K562 (cell line): ENCODE data around the gene CBFA2T3. TPM values are rescaled to one million over a fixed set of nuclear protein-coding genes. Genes with fewer than 3 reads are reported as not detected.
A peak's percentile ranks its signal among the peaks of the same experiment; 100 is the strongest.

Experiments
- ATAC-seq: fragments of 200-7000 bp; cut with Tn5 transposase; 3 replicates; pipeline ENCODE4 v1.9.1; 2020; ENCODE audit warnings: moderate library complexity
- BruUV-seq: library from RNA; stranded (reverse); fragments of 400-500 nt; replicated peaks from 2 replicates; lab custom pipeline; 2021; lab: Mats Ljungman, UMichigan
- CTCF ChIA-PET: fragments of 300-600 bp; formaldehyde crosslinking; extraction: SDS; loops from one replicate; lab custom pipeline; 2021; ENCODE audit warnings: low intra/inter-chr PET ratio; lab: Yijun Ruan, JAX
- POLR2A ChIA-PET: fragments of 300-600, 350-650 bp; sonication (Branson Sonifier 250); formaldehyde crosslinking; extraction: SDS; loops from one replicate; lab custom pipeline; 2021; ENCODE audit warnings: antibody characterized with exemption, inconsistent platforms; lab: Yijun Ruan, JAX
- DNase-seq, 4 experiments: peaks; one replicate each; pipeline versions ENCODE4 v3.0.0 to v3.0.0-alpha.2; 2011 to 2018; ENCODE audit warnings: low spot score in 3 of 4, mixed read lengths in 3 of 4; ENCODE audit errors: extremely low read depth in 1 of 4
- FAIRE-seq: peaks from 2 replicates; lab custom pipeline; 2011; peaks lifted over from hg19 to GRCh38; lab: Jason Lieb, UNC
- H2AFZ ChIP-seq: 2 replicates; pipeline ENCODE4 v1.6.0; 2011; ENCODE audit warnings: low read depth, low read length, control low read depth, inconsistent platforms
- H3K27ac ChIP-seq: fragments of 200-600 bp; 3 replicates; pipeline ENCODE4 v1.8.0; 2011; ENCODE audit warnings: low read depth, mild to moderate bottlenecking, control low read depth, inconsistent platforms, low read length, moderate library complexity, mixed read lengths; ENCODE audit errors: extremely low read depth
- H3K27me3 ChIP-seq, 2 experiments: fragments of 300-600 bp in 1 of 2; 2 replicates in 1 of 2; 3 replicates in 1 of 2; pipeline versions ENCODE4 v1.6.0 to v1.8.0; 2011; ENCODE audit warnings: inconsistent platforms in 2 of 2, low read length in 2 of 2, mild to moderate bottlenecking in 1 of 2, mixed read lengths in 1 of 2, moderate library complexity in 1 of 2; ENCODE audit not compliant: control insufficient read depth in 2 of 2, insufficient read depth in 2 of 2
- H3K36me3 ChIP-seq: fragments of 300-600 bp; 3 replicates; pipeline ENCODE4 v1.8.0; 2011; ENCODE audit warnings: mild to moderate bottlenecking, low read length, inconsistent platforms; ENCODE audit not compliant: control insufficient read depth, insufficient read depth
- H3K4me1 ChIP-seq, 2 experiments: fragments of 200-600 bp in 1 of 2; replicated peaks in 1 of 2; 2 replicates in 1 of 2; 3 replicates in 1 of 2; pipeline versions ENCODE4 v1.5.1 to v1.8.0; 2011; ENCODE audit warnings: inconsistent platforms in 2 of 2, low read length in 2 of 2, mild to moderate bottlenecking in 1 of 2, mixed read lengths in 1 of 2, moderate library complexity in 1 of 2; ENCODE audit not compliant: control insufficient read depth in 2 of 2, insufficient read depth in 2 of 2
- H3K4me2 ChIP-seq: 2 replicates; pipeline ENCODE4 v1.6.1; 2011; ENCODE audit warnings: low read length, control low read depth, inconsistent platforms, mixed read lengths; ENCODE audit not compliant: insufficient read depth
- H3K4me3 ChIP-seq: fragments of 200-600 bp; sonication (generic), shearing (Covaris generic); 2 replicates; pipeline ENCODE4 v1.5.1; 2016; ENCODE audit warnings: control low read depth, inconsistent platforms
- H3K79me2 ChIP-seq: fragments of 200-600 bp; 3 replicates; pipeline ENCODE4 v1.8.0; 2011; ENCODE audit warnings: low read length, inconsistent platforms; ENCODE audit not compliant: control insufficient read depth, insufficient read depth
- H3K9ac ChIP-seq, 2 experiments: 2 replicates each; pipeline versions ENCODE4 v1.6.0 to v1.6.1; 2011; ENCODE audit warnings: low read depth in 2 of 2, low read length in 2 of 2, control low read depth in 1 of 2, inconsistent platforms in 1 of 2, mild to moderate bottlenecking in 1 of 2, mixed read lengths in 1 of 2; ENCODE audit not compliant: insufficient read depth in 1 of 2
- H3K9me1 ChIP-seq: one replicate; pipeline ENCODE4 v1.6.0; 2011; ENCODE audit warnings: inconsistent platforms, mild to moderate bottlenecking, low read length, moderate library complexity; ENCODE audit not compliant: control insufficient read depth, insufficient read depth
- H3K9me3 ChIP-seq: replicated peaks from 2 replicates; pipeline ENCODE4 v1.5.1; 2011; ENCODE audit warnings: low read depth, low read length, inconsistent platforms; ENCODE audit not compliant: control insufficient read depth, insufficient read depth
- H4K20me1 ChIP-seq: replicated peaks from 2 replicates; pipeline ENCODE4 v1.6.1; 2011; ENCODE audit warnings: low read length, inconsistent platforms, mixed read lengths; ENCODE audit not compliant: control insufficient read depth, insufficient read depth
- ARID1B ChIP-seq: fragments of 450-650 bp; IDR thresholded peaks from 2 replicates; pipeline ENCODE4 v1.6.1; 2016; ENCODE audit warnings: antibody characterized with exemption, mild to moderate bottlenecking, inconsistent platforms
- EWSR1 ChIP-seq: fragments of 450-650 bp; IDR thresholded peaks from 2 replicates; pipeline ENCODE4 v1.6.1; 2018; ENCODE audit warnings: borderline replicate concordance, mild to moderate bottlenecking, low read depth, moderate library complexity; ENCODE audit not compliant: partially characterized antibody
- FOXP1 ChIP-seq: sonication (generic); formaldehyde crosslinking; IDR thresholded peaks from 2 replicates; pipeline ENCODE4 v1.8.0; 2022; ENCODE audit warnings: mild to moderate bottlenecking, missing genetic modification reagents
- MXI1 ChIP-seq: IDR thresholded peaks from 2 replicates; pipeline ENCODE4 v1.6.1; 2011; ENCODE audit warnings: low read depth, mild to moderate bottlenecking, improper control_type of control experiment, low read length
- RB1 ChIP-seq: fragments of 450-650 bp; IDR thresholded peaks from 2 replicates; pipeline ENCODE4 v1.6.1; 2017; ENCODE audit warnings: low read depth, mild to moderate bottlenecking
- WGBS: fragments of 100-300 bp; shearing (Covaris generic); methylation state at CpG from one replicate; pipeline ENCODE4 v1.1.6; 2016; ENCODE audit warnings: low coverage, mixed read lengths; ENCODE audit not compliant: insufficient coverage; ENCODE audit errors: missing lambda C conversion rate; 5-methylcytosine and 5-hydroxymethylcytosine counted together
- in situ Hi-C: fragments of 300-500 bp; cut with MboI; formaldehyde crosslinking; loops from 4 replicates; pipeline ENCODE4 v1.15.0; 2018; ENCODE audit warnings: inconsistent platforms, mixed read lengths
- intact Hi-C: fragments of 100-400 bp; cut with micrococcal nuclease; formaldehyde crosslinking; loops from 2 replicates; pipeline ENCODE4 v1.14.2; 2022
- polyA plus RNA-seq, 8 experiments: library from polyadenylated mRNA; depleted of rRNA in 4 of 8; stranded (reverse) in 5 of 8; unstranded in 3 of 8; fragments of >200 nt; fragmentation: Nextera tagmentation in 2 of 8; fragmentation: Illumina TruSeq in 1 of 8; extraction: Ambion mirVana in 2 of 8; extraction: Trizol in 1 of 8; gene quantifications; 2 replicates each; pipeline versions ENCODE4 v1.2.1 to v1.2.3, GENCODE V29; 2011 to 2014; ENCODE audit warnings: inconsistent platforms in 1 of 8, missing spikeins in 1 of 8
- total RNA-seq, 7 experiments: library from RNA; depleted of rRNA in 6 of 7; stranded (reverse); fragments of >200 nt in 6 of 7; fragmentation: Illumina TruSeq in 2 of 7; extraction: Trizol in 2 of 7; gene quantifications; 2 replicates each; pipeline versions ENCODE4 v1.2.1 to v1.2.3, GENCODE V29; 2011 to 2021; ENCODE audit warnings: low replicate concordance in 1 of 7
- TF ChIP-seq, protein P1 (sequence below): IDR thresholded peaks from 2 replicates; pipeline ENCODE4 v1.6.1; 2011; ENCODE audit warnings: borderline replicate concordance, low read depth, mild to moderate bottlenecking, moderate library complexity, low read length; ENCODE audit not compliant: insufficient read depth, poor library complexity, severe bottlenecking
- TF ChIP-seq, protein P2 (sequence below), 3 experiments: IDR thresholded peaks in 2 of 3; conservative IDR thresholded peaks in 1 of 3; 2 replicates each; pipeline ENCODE4 v1.5.1; 2011 to 2012; ENCODE audit warnings: low read length in 3 of 3, mild to moderate bottlenecking in 3 of 3, control low read depth in 2 of 3, improper control_type of control experiment in 1 of 3, inconsistent platforms in 1 of 3, low read depth in 1 of 3, mixed read lengths in 1 of 3, moderate library complexity in 1 of 3; ENCODE audit not compliant: insufficient read depth in 2 of 3
- TF ChIP-seq, protein P3 (sequence below): sonication (generic); formaldehyde crosslinking; IDR thresholded peaks from 2 replicates; pipeline ENCODE4 v1.8.1; 2023; ENCODE audit warnings: mild to moderate bottlenecking, missing genetic modification reagents
- TF ChIP-seq, protein P4 (sequence below): fragments of 250-450 bp; sonication (Bioruptor Pico); IDR thresholded peaks from 2 replicates; pipeline ENCODE4 v1.5.0; 2021; ENCODE audit warnings: mild to moderate bottlenecking, moderate library complexity
- TF ChIP-seq, protein P5 (sequence below): fragments of 450-650 bp; conservative IDR thresholded peaks from 2 replicates; pipeline ENCODE4 v1.6.1; 2016; ENCODE audit warnings: missing genetic modification characterization, low read depth, mild to moderate bottlenecking, control low read depth, missing compliant biosample characterization

Gene CBFA2T3
- total and polyA plus RNA-seq, 9 of the 15 experiments (the other 6 are each of a cell fraction or from before 2014, with no cell fraction given) = 2.3 to 145 (median 6.7) TPM

DNA sequence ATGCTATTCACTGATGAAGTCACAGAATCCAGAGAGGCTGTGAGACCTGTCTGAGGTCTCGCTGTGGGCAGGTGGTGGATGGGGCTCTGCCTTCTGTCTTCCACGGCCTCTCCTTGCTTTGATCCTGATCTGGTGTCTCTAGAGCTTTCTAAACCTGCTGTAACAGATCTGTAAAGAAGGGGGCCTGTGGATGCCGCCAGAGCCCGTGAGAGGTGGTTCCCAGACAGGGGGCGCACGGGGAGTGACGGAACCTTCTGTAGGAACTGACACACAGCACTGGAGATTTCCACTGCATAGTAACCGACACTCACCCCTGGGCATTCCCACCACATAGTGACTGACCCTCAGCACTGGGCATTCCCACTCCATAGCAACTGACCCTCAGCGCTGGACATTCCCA is 16.0 kb downstream of the CBFA2T3 start:
- H3K36me3 ChIP-seq = peaks cover 95% of the 10 kb centered on the region
- DNase-seq = no peak
- no peak overlapping the region for H3K27ac ChIP-seq
- CTCF ChIA-PET = no interaction called here
- intact Hi-C loops = no loop called here
- H3K79me2 ChIP-seq = peaks cover 98% of the 10 kb centered on the region
- H2AFZ ChIP-seq = no peak overlapping the region
- no peak for ATAC-seq
- no peak overlapping the region for H3K4me2 ChIP-seq
- TSS peak; percentile 23 for BruUV-seq
- peaks cover 6% of the 10 kb centered on the region for H3K9me1 ChIP-seq
- TF ChIP-seq, protein P1, sequence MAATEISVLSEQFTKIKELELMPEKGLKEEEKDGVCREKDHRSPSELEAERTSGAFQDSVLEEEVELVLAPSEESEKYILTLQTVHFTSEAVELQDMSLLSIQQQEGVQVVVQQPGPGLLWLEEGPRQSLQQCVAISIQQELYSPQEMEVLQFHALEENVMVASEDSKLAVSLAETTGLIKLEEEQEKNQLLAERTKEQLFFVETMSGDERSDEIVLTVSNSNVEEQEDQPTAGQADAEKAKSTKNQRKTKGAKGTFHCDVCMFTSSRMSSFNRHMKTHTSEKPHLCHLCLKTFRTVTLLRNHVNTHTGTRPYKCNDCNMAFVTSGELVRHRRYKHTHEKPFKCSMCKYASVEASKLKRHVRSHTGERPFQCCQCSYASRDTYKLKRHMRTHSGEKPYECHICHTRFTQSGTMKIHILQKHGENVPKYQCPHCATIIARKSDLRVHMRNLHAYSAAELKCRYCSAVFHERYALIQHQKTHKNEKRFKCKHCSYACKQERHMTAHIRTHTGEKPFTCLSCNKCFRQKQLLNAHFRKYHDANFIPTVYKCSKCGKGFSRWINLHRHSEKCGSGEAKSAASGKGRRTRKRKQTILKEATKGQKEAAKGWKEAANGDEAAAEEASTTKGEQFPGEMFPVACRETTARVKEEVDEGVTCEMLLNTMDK = peak; percentile 1
- TF ChIP-seq EWSR1 (no peak), MXI1 (no peak), RB1 (no peak), FOXP1 (CRISPR knock-in tag) (no peak), ARID1B (no peak)
- TF ChIP-seq, protein P2, sequence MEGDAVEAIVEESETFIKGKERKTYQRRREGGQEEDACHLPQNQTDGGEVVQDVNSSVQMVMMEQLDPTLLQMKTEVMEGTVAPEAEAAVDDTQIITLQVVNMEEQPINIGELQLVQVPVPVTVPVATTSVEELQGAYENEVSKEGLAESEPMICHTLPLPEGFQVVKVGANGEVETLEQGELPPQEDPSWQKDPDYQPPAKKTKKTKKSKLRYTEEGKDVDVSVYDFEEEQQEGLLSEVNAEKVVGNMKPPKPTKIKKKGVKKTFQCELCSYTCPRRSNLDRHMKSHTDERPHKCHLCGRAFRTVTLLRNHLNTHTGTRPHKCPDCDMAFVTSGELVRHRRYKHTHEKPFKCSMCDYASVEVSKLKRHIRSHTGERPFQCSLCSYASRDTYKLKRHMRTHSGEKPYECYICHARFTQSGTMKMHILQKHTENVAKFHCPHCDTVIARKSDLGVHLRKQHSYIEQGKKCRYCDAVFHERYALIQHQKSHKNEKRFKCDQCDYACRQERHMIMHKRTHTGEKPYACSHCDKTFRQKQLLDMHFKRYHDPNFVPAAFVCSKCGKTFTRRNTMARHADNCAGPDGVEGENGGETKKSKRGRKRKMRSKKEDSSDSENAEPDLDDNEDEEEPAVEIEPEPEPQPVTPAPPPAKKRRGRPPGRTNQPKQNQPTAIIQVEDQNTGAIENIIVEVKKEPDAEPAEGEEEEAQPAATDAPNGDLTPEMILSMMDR (IDR thresholded peaks at IDR 0.05 in 2 of 3, conservative IDR thresholded peaks at IDR 0.05 in 1 of 3; ENCODE audit: insufficient read depth in 2 of 3, low read depth in 1 of 3, low read length in 3 of 3) = 0 out of 6 replicates have a peak, but pooled peaks of 1 of the 3 experiments have one; percentile 18
- TF ChIP-seq, protein P3, sequence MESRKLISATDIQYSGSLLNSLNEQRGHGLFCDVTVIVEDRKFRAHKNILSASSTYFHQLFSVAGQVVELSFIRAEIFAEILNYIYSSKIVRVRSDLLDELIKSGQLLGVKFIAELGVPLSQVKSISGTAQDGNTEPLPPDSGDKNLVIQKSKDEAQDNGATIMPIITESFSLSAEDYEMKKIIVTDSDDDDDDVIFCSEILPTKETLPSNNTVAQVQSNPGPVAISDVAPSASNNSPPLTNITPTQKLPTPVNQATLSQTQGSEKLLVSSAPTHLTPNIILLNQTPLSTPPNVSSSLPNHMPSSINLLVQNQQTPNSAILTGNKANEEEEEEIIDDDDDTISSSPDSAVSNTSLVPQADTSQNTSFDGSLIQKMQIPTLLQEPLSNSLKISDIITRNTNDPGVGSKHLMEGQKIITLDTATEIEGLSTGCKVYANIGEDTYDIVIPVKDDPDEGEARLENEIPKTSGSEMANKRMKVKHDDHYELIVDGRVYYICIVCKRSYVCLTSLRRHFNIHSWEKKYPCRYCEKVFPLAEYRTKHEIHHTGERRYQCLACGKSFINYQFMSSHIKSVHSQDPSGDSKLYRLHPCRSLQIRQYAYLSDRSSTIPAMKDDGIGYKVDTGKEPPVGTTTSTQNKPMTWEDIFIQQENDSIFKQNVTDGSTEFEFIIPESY (CRISPR knock-in tag) = peak; percentile 97
- TF ChIP-seq, protein P4, sequence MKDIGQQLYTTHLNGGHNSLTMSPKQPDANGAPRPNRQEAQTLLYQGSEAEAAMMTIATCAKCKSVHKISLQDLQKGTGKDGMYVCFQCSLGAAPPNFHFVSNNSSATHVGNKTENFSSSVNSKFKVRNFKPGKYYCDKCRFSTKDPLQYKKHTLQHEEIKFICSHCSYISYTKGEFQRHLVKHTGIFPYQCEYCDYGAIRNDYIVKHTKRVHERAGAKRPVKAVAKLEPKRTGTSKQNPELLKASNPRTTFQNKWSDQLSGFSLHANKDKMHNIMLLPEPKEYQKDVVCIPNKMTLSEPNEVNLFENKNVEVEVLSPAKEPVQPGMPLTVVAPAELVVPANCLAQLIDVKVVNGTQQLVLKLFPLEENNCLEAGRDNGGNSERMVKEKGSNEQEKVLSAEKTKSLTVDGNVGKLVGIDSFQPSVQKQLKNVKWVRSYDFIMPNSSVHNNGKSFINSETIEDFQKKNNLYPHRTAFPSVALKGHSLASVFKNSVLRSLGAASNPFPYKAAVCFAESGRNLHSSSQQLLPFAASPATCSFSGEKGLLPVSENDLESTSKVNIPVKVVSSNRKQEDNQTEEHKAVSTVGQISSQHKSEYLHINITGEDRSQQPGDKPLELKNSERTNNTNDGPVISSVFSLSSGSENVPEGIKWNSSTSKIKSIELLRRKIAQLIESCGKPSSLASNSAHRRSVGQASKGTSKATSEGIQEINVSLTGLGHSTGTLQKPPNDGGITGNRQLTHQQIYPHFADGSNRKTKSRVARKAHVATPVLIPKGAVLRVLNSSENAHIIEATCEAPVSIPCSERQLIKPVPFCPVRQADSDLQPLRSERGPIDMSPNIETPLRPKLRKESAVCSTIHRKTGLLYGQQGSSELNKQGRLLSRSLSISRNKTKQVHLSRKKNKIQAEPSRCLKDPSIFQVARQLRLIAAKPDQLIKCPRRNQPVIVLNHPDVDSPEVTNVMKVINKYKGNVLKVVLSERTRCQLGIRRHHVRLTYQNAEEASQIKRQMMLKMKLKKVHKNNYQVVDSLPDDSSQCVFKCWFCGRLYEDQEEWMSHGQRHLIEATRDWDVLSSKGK (CRISPR knock-in tag) = no peak
- TF ChIP-seq, protein P5, sequence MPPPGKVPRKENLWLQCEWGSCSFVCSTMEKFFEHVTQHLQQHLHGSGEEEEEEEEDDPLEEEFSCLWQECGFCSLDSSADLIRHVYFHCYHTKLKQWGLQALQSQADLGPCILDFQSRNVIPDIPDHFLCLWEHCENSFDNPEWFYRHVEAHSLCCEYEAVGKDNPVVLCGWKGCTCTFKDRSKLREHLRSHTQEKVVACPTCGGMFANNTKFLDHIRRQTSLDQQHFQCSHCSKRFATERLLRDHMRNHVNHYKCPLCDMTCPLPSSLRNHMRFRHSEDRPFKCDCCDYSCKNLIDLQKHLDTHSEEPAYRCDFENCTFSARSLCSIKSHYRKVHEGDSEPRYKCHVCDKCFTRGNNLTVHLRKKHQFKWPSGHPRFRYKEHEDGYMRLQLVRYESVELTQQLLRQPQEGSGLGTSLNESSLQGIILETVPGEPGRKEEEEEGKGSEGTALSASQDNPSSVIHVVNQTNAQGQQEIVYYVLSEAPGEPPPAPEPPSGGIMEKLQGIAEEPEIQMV (tag) = no peak
- in situ Hi-C loops = no loop called here
- H3K9me3 ChIP-seq = peaks cover 2% of the 10 kb centered on the region; the same call in 1 of the 2 replicates
- H3K4me3 ChIP-seq = no peak overlapping the region
- no peak overlapping the region for H3K9ac ChIP-seq
- H3K4me1 ChIP-seq = peaks cover 19 to 47% of the 10 kb centered on the region in 2 experiments; a peak in 4 of 5 replicates
- POLR2A ChIA-PET = no interaction called here
- H3K27me3 ChIP-seq = no peaks in the 10 kb centered on the region
- peaks cover 39% of the 10 kb centered on the region for H4K20me1 ChIP-seq
- FAIRE-seq = no peak
- 83% methylated on average over 9 of the region's 9 CpGs for WGBS
